LNCAP (cell line): Measurements from ENCODE around the gene C1orf53.
A peak's percentile ranks its signal among the peaks of the same experiment; 100 is the strongest.

Experiments used
- TF ChIP-seq, protein P1 (sequence below): fragments of 450-650 bp; IDR thresholded peaks from 2 replicates; pipeline ENCODE4 v1.5.1; 2017; ENCODE audit warnings: mild to moderate bottlenecking

C1orf53 gene

DNA sequence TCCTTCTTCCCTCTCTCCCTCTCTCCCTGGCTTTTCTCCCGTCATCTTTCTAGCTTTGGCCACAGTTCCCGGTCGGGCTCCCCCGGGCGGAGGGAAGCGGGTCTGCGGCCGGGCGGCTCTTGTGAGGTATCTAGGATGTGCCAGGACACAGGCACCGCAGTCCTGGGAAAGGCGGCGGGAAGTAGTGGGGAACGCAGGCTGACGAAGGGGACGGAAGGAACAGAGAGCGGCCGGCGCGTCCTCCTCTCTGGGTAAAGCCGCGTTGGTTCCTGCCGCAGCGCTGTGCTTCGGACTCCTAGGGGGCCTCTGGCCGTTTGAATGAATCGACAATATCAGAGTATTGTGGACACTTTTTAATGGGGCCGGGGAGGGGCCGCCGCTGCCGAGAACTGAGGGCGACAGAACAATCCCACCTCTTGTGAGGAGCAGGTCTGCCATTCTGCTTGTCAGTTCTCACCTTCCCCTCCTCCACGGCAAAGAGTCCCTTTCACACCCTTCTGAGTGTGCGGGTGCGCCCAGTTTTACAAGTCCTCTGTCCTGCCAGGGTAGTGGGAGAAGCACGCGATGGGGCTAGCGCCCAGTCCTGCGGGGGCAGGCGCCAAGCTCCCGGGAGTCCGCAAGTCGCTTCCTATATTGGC, 13.6 kb downstream of the C1orf53 start:
- TF ChIP-seq, protein P1, sequence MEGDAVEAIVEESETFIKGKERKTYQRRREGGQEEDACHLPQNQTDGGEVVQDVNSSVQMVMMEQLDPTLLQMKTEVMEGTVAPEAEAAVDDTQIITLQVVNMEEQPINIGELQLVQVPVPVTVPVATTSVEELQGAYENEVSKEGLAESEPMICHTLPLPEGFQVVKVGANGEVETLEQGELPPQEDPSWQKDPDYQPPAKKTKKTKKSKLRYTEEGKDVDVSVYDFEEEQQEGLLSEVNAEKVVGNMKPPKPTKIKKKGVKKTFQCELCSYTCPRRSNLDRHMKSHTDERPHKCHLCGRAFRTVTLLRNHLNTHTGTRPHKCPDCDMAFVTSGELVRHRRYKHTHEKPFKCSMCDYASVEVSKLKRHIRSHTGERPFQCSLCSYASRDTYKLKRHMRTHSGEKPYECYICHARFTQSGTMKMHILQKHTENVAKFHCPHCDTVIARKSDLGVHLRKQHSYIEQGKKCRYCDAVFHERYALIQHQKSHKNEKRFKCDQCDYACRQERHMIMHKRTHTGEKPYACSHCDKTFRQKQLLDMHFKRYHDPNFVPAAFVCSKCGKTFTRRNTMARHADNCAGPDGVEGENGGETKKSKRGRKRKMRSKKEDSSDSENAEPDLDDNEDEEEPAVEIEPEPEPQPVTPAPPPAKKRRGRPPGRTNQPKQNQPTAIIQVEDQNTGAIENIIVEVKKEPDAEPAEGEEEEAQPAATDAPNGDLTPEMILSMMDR: peak; percentile 79

DNA sequence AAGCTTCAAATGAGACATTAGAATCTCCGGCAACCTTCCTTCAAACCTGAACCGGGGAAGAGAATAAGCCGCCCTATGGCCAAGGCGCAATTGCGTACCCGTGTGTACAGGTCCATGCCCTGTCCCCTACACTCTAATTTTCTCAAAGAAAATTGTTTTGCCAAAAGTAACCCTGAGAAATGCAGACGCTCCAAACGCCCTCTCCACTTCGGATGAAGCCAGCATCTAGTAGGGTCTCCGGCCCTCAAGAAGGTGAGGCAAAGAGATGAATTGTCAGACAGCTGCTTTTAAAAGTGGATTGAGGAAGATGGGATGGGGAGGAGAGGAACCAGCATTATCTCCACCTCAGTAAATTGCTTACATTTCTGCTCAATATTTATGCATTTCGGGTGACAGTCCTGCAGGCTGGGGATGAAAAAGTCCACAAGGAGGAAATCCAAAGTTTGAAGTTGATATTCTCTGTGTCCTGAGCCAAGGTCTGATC, 14.1 kb downstream of the C1orf53 start:
- TF ChIP-seq, protein P1: no peak

DNA sequence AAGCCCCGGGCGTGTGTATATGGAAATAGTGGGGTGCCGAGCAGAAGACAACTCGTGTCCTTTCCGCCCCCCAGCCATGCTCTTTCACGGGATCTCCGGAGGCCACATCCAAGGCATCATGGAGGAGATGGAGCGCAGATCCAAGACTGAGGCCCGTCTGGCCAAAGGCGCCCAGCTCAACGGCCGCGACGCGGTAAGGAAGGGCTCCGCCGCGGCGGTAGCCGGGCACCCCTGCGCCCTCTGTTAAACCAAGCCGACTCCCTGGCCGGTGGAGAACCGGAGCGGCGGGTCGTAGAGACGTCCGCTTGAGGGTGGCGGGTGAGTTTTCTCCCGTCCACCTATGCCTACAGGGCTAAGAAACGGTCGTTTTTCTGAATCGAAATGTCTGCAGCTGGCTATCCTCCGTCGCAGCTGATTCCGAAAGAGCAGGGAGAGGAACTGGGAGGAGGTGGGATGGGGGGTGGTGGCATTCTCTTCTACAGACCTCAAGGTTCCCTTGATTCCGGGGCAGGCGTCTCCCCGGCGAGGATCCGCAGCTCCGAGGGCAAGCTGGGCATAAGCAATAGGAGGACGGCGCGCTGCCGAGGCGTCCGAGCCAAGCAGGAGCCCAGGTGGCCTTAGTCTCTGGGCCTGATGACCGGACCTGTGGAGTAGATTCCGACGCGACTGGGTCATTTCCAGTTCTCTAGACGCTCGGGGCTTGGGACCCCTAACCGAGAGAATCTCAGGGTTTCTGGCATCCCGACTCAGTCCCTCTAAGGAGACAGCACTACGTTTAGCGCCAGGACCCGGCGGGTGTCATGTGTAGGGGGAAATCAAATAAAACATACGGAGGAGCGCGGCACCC, 15.6 kb downstream of the C1orf53 start:
- TF ChIP-seq, protein P1: no peak

DNA sequence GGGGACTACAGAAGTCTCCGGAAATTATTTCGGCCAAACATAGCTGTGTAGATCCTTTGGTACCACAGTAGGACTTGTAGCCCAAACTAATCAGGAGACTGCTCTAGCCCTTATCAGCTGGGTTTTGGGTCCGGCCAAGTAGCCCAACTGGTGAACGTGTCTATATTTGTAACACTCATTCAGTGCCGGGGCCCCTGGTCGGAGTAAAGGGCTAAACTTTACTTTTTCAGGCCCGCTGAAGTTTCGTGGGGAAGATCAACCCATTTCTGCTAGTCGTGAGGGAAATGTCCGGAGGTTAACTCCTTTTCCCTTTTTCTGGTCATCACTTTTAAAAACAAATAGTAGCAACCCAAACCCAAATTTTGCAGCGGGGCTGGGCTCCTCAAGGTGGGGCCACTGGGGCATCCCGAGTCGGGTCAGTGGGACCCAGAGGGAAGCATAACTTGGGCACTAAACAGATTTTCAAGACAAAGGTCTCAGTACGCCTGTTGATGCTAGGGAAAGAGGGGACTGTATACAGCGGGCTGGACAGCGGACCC, 16.4 kb downstream of the C1orf53 start:
- TF ChIP-seq, protein P1: no peak

DNA sequence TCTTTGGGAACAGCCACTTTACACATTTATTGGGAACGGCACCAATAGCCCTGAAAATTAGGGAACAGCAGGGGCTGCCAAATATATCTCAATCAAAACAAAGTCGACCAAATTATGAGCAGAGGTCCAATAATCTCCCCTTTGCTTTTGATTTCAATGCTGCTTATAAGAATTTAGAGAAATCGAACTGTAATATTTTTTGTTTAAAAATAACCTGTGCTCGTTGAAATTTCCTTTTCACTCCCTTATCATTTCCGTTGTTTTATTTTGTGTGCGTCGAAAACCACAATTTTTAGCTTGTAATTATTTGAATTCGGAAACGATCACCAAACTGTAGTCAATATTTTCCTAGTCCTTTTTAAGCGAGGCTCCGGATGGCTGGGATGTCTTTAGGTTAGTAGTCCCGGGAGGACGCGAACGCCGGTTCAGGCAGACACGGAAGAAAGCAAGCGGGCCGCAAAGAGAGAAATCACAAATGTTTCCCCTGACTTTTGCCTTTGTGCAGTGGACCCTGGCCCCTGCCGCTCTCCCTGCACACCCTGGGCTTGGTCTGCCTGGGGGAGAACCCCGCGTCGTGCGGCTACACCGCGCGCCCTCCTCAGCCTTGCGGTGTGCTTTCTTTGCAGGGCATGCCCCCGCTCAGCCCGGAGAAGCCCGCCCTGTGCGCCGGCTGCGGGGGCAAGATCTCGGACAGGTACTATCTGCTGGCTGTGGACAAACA, 17.1 kb downstream of the C1orf53 start:
- TF ChIP-seq, protein P1: no peak

DNA sequence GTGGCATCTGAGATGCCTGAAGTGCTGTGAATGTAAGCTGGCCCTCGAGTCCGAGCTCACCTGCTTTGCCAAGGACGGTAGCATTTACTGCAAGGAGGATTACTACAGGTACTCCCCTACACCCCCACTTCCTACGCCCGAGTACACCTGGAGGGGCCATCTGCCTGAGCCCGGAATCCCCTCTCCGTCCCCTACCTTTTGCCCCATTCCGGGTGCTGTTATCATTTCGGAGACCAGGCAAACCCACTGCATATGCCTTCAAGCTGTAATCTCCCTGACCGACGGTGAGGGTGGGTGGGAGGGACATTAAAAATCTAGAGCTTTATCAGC, 17.6 kb downstream of the C1orf53 start:
- TF ChIP-seq, protein P1: no peak

DNA sequence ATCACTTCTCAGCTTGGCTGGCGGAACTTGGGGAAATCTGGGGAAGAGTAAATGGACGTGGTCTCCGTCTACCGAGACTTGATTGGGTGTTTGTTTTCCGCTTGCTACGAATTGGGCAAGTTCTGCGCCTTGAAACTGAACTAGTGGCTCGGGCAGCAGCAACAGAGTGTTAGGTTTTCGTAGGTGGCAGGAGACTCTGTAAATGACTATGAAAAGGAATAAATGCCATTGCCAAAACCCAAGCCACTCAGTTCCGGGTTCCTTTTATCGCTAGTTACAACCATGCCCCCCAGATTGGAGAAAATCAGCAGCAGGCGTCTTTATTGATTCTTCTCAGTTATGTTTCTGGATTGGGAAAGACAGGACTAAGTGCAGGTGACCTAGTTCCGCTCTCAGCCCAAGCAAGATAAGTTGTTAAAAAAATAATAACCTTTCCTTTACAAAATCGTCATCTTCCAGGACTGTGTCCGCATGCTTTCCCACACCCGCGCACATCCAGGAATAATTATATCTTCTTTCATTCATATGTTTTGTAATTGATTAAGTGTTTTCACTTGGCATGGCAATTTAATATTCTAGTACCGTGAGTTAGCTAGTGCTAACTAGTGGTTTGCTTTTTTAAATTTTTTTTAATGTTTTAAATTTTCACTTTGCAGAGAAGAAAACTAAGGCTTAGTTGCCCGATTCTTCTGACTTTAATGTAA, 18.1 kb downstream of the C1orf53 start:
- TF ChIP-seq, protein P1: no peak
